ENCODE results near the gene TTC7B.

Gene TTC7B

DNA sequence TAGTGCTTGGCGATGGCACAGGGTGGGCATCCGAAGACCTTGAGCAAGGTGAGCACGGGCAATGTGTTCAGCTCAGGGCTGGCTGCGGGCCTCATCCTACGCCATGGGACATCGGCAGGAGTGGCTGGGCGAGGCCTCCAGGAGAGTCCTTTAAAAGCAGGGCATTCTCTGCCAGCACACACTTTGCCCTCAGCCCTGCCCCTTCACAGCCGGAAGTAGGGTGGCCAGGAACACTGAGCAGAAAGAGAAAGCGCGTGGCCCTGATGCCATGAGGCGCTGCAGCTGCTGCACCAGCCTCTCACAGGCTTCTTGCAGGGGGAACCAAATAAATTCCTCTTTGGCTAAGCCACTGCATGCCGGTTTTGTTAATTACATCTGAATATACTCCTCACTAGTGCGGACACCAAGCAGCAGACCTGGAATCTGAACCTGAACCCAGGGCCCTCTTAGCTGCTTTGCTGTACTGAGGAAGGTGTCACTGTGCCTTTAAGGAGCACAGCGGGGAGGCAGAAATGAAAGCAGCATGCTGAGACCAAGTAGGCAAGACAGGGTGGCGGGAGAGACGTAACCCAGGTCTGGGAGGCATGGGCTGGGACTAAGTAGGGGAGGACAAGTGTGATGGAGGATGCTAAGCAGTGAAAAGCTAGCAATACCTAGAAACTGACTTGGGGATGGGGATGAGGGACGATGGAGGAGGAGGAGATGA is 155.2 kb downstream of the TTC7B start:
- H3K4me1 ChIP-seq (ENCODE audit: low read depth, poor library complexity, severe bottlenecking): no peaks in the 10 kb centered on the region
- H3K4me2 ChIP-seq: no peak overlapping the region

DNA sequence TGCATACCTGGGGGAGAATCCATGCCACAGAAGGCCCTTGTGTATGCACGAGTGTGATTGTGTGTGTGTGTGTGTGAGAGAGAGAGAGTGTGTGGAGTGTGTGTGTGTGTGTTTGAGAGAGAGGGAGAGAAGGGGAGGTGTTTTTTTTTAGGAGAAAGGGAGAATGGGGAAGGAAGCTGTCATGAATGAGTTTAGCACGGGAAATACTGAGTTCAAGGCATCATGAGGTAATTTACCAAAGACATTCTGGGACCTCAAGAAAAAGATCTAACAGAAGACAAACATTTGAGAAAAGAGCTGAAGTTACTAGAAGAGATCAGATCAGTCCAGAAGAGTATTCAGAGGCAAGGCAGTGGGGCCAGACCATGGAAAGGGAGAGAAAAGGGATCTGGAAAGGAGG is 157.1 kb downstream of the TTC7B start:
- Histone ChIP-seq H3K36me3 (ENCODE audit: insufficient read depth) (no peaks in the 10 kb centered on the region), H3K27ac (no peak overlapping the region), H4K20me1 (ENCODE audit: insufficient read depth) (no peaks in the 10 kb centered on the region), H3K4me3 (IDR thresholded peaks at IDR 0.05; ENCODE audit: insufficient read depth, low read depth, low read length) (no peak overlapping the region), H3K79me2 (ENCODE audit: insufficient read depth, low read depth) (no peaks in the 10 kb centered on the region), H3K9ac (no peak overlapping the region), H3K4me2 (no peak overlapping the region), H3K27me3 (ENCODE audit: insufficient read depth, low read depth) (no peaks in the 10 kb centered on the region), H3K4me1 (ENCODE audit: low read depth, poor library complexity, severe bottlenecking) (no peaks in the 10 kb centered on the region), H2AFZ (ENCODE audit: low read depth) (no peak overlapping the region)
- TF ChIP-seq, protein P1, sequence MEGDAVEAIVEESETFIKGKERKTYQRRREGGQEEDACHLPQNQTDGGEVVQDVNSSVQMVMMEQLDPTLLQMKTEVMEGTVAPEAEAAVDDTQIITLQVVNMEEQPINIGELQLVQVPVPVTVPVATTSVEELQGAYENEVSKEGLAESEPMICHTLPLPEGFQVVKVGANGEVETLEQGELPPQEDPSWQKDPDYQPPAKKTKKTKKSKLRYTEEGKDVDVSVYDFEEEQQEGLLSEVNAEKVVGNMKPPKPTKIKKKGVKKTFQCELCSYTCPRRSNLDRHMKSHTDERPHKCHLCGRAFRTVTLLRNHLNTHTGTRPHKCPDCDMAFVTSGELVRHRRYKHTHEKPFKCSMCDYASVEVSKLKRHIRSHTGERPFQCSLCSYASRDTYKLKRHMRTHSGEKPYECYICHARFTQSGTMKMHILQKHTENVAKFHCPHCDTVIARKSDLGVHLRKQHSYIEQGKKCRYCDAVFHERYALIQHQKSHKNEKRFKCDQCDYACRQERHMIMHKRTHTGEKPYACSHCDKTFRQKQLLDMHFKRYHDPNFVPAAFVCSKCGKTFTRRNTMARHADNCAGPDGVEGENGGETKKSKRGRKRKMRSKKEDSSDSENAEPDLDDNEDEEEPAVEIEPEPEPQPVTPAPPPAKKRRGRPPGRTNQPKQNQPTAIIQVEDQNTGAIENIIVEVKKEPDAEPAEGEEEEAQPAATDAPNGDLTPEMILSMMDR (conservative IDR thresholded peaks at IDR 0.05; ENCODE audit: low read depth, low read length): no peak

More for the DNA sequence above, 155.2 kb downstream of the TTC7B start:
- no peaks in the 10 kb centered on the region for H3K27me3 ChIP-seq (ENCODE audit: insufficient read depth, low read depth)
- H3K79me2 ChIP-seq (ENCODE audit: insufficient read depth, low read depth): no peaks in the 10 kb centered on the region
- H3K27ac ChIP-seq: no peak overlapping the region
- no peaks in the 10 kb centered on the region for H4K20me1 ChIP-seq (ENCODE audit: insufficient read depth)
- no peaks in the 10 kb centered on the region for H3K36me3 ChIP-seq (ENCODE audit: insufficient read depth)
- TF ChIP-seq, protein P1 (conservative IDR thresholded peaks at IDR 0.05; ENCODE audit: low read depth, low read length): no peak
- no peak overlapping the region for H2AFZ ChIP-seq (ENCODE audit: low read depth)
- no peak overlapping the region for H3K4me3 ChIP-seq (IDR thresholded peaks at IDR 0.05; ENCODE audit: insufficient read depth, low read depth, low read length)
- no peak overlapping the region for H3K9ac ChIP-seq

DNA sequence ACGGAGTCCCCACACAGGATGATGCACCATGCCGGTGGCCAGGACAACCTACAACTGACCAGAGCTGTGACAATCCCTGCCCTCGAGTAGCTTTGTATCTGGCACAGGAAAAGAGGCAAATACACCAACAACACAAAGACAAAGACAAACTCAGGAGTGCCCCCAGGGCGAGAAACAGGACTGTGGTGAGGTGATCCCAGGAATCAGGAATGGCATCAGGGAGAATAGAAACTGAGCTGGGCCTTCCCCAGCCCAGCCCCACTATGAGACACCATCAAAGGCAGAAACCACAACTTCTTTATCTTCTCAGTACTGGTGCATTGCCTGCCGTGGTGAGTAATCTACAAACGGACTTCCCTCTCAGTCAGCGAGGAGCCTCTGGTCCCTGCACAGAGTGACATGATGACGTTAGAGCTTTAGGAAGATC is 157.7 kb downstream of the TTC7B start:
- Histone ChIP-seq H3K27me3 (ENCODE audit: insufficient read depth, low read depth) (no peaks in the 10 kb centered on the region), H2AFZ (ENCODE audit: low read depth) (no peak overlapping the region), H4K20me1 (ENCODE audit: insufficient read depth) (no peaks in the 10 kb centered on the region), H3K27ac (no peak overlapping the region), H3K4me1 (ENCODE audit: low read depth, poor library complexity, severe bottlenecking) (no peaks in the 10 kb centered on the region), H3K79me2 (ENCODE audit: insufficient read depth, low read depth) (no peaks in the 10 kb centered on the region), H3K4me3 (IDR thresholded peaks at IDR 0.05; ENCODE audit: insufficient read depth, low read depth, low read length) (no peak overlapping the region), H3K4me2 (no peak overlapping the region), H3K9ac (no peak overlapping the region), H3K36me3 (ENCODE audit: insufficient read depth) (no peaks in the 10 kb centered on the region)
- TF ChIP-seq, protein P1 (conservative IDR thresholded peaks at IDR 0.05; ENCODE audit: low read depth, low read length): no peak

DNA sequence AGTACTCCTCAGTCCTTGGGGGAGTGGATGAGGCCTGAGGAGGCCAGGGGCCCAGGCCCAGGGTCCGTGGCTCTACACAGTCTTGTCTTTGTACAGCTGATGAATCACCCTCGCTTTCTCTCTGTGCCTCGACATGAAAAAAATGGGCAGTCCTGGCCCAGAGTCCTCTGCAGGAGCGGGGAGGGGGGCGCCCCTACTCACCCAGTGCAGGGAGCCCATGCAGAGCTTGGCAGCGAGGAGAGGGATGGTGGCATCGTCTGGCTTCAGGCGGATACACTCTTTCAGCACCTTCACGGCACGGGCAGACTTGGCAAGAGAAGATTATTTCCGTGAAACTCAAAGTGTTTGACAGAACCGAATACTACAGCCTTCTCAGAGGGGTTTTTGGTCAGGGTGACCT is 159.3 kb downstream of the TTC7B start:
- Histone ChIP-seq H3K4me2 (no peak overlapping the region), H4K20me1 (ENCODE audit: insufficient read depth) (no peaks in the 10 kb centered on the region), H3K27me3 (ENCODE audit: insufficient read depth, low read depth) (no peaks in the 10 kb centered on the region), H3K36me3 (ENCODE audit: insufficient read depth) (no peaks in the 10 kb centered on the region), H3K9ac (no peak overlapping the region), H3K27ac (no peak overlapping the region), H2AFZ (ENCODE audit: low read depth) (no peak overlapping the region), H3K79me2 (ENCODE audit: insufficient read depth, low read depth) (no peaks in the 10 kb centered on the region), H3K4me3 (IDR thresholded peaks at IDR 0.05; ENCODE audit: insufficient read depth, low read depth, low read length) (no peak overlapping the region), H3K4me1 (ENCODE audit: low read depth, poor library complexity, severe bottlenecking) (no peaks in the 10 kb centered on the region)
- TF ChIP-seq, protein P1 (conservative IDR thresholded peaks at IDR 0.05; ENCODE audit: low read depth, low read length): no peak

All from KMS-11 (cell line).